Neural cell (in vitro differentiated cells): ENCODE measurements around the gene BICDL1. TPM values are rescaled to one million over a fixed set of nuclear protein-coding genes. Genes with fewer than 3 reads are reported as not detected.

Source experiments
- H2AFZ ChIP-seq: fragments of 200-600, 300-800 bp; sonication (generic), shearing (Covaris generic); 2 replicates; pipeline ENCODE4 v1.6.0; 2014; ENCODE audit warnings: low read depth, mild to moderate bottlenecking, antibody characterized with exemption, low read length, moderate library complexity
- H3F3A ChIP-seq: fragments of 200-600 bp; shearing (Covaris generic); 2 replicates; pipeline ENCODE4 v1.6.1; 2016; ENCODE audit warnings: mild to moderate bottlenecking, moderate library complexity, mixed read lengths, antibody characterized with exemption, low read length; ENCODE audit not compliant: insufficient read depth, poor library complexity, severe bottlenecking
- H3K27ac ChIP-seq: fragments of 200-600, 300-800 bp; sonication (generic), shearing (Covaris generic); 2 replicates; pipeline ENCODE4 v1.5.1; 2014; ENCODE audit warnings: mild to moderate bottlenecking, low read length, moderate library complexity
- H3K27me3 ChIP-seq: fragments of 300-800, 200-600 bp; sonication (generic), shearing (Covaris generic); 2 replicates; pipeline ENCODE4 v1.6.0; 2014; ENCODE audit warnings: mild to moderate bottlenecking, low read depth, low read length, moderate library complexity; ENCODE audit not compliant: insufficient read depth
- H3K36me3 ChIP-seq: fragments of 300-800, 200-600 bp; sonication (generic), shearing (Covaris generic); 2 replicates; pipeline ENCODE4 v1.5.1; 2014; ENCODE audit warnings: mild to moderate bottlenecking, antibody characterized with exemption, low read length, moderate library complexity; ENCODE audit not compliant: insufficient read depth
- H3K4me2 ChIP-seq: fragments of 300-800, 200-600 bp; sonication (generic), shearing (Covaris generic); 2 replicates; pipeline ENCODE4 v1.6.0; 2014; ENCODE audit warnings: mild to moderate bottlenecking, low read length
- H3K4me3 ChIP-seq: fragments of 300-800, 200-600 bp; sonication (generic), shearing (Covaris generic); 2 replicates; pipeline ENCODE4 v1.5.1; 2014; ENCODE audit warnings: mild to moderate bottlenecking, low read length, moderate library complexity
- H3K79me2 ChIP-seq: fragments of 200-600 bp; shearing (Covaris generic); replicated peaks from 2 replicates; pipeline ENCODE4 v1.6.0; 2014; ENCODE audit warnings: mild to moderate bottlenecking, low read length, moderate library complexity; ENCODE audit not compliant: insufficient read depth
- H3K9ac ChIP-seq: fragments of 300-800, 200-600 bp; sonication (generic), shearing (Covaris generic); 2 replicates; pipeline ENCODE4 v1.6.1; 2016; ENCODE audit warnings: mild to moderate bottlenecking, low read length, mixed read lengths
- H3K9me2 ChIP-seq: fragments of 200-600 bp; shearing (Covaris generic); 2 replicates; pipeline ENCODE4 v1.6.1; 2016; ENCODE audit warnings: mild to moderate bottlenecking, low read length, mixed read lengths; ENCODE audit not compliant: insufficient read depth
- H3K9me3 ChIP-seq: fragments of 200-600, 300-800 bp; sonication (generic), shearing (Covaris generic); 2 replicates; pipeline ENCODE4 v1.6.1; 2016; ENCODE audit warnings: mild to moderate bottlenecking, mixed run types, low read length, moderate library complexity, mixed read lengths
- H4K20me1 ChIP-seq: fragments of 200-600 bp; shearing (Covaris generic); 2 replicates; pipeline ENCODE4 v1.6.1; 2016; ENCODE audit warnings: mild to moderate bottlenecking, mixed run types; ENCODE audit not compliant: insufficient read depth
- EP300 ChIP-seq: fragments of 450-650 bp; conservative IDR thresholded peaks from 2 replicates; pipeline ENCODE4 v1.6.1; 2014; ENCODE audit warnings: antibody characterized with exemption, mild to moderate bottlenecking, moderate library complexity; ENCODE audit not compliant: poor library complexity, severe bottlenecking
- EZH2 ChIP-seq: fragments of 200-600, 300-800 bp; shearing (Covaris generic), sonication (generic); IDR thresholded peaks from 2 replicates; pipeline ENCODE4 v1.6.1; 2014; ENCODE audit warnings: antibody characterized with exemption, low read length, borderline replicate concordance, mild to moderate bottlenecking; ENCODE audit not compliant: insufficient read depth, poor library complexity, severe bottlenecking
- MXI1 ChIP-seq: fragments of 450-650 bp; conservative IDR thresholded peaks from 2 replicates; pipeline ENCODE4 v1.6.1; 2014; ENCODE audit warnings: antibody characterized with exemption, mild to moderate bottlenecking; ENCODE audit not compliant: poor library complexity, severe bottlenecking
- POLR2AphosphoS5 ChIP-seq: IDR thresholded peaks from 2 replicates; pipeline ENCODE4 v1.6.1; 2012
- RAD21 ChIP-seq: fragments of 450-650 bp; conservative IDR thresholded peaks from 2 replicates; pipeline ENCODE4 v1.6.1; 2014; ENCODE audit warnings: antibody characterized with exemption, mild to moderate bottlenecking, moderate library complexity
- SMC3 ChIP-seq: fragments of 450-650 bp; conservative IDR thresholded peaks from 2 replicates; pipeline ENCODE4 v1.6.1; 2014; ENCODE audit warnings: antibody characterized with exemption, mild to moderate bottlenecking, moderate library complexity; ENCODE audit not compliant: poor library complexity
- TAF1 ChIP-seq: IDR thresholded peaks from 2 replicates; pipeline ENCODE4 v1.6.1; 2012; ENCODE audit warnings: low read depth
- polyA plus RNA-seq: library from polyadenylated mRNA; depleted of rRNA; stranded (reverse); fragments of >200 nt; gene quantifications from 2 replicates; pipeline ENCODE4 v1.2.3, GENCODE V29; 2014
- TF ChIP-seq, protein P1 (sequence below): fragments of 450-650 bp; IDR thresholded peaks from 2 replicates; pipeline ENCODE4 v1.5.1; 2014; ENCODE audit warnings: antibody characterized with exemption, mild to moderate bottlenecking, moderate library complexity; ENCODE audit not compliant: poor library complexity, severe bottlenecking
- TF ChIP-seq, protein P2 (sequence below): IDR thresholded peaks from 2 replicates; pipeline ENCODE4 v1.6.1; 2012; ENCODE audit warnings: borderline replicate concordance

BICDL1 gene
- polyA plus RNA-seq, 1 donor from 2014 or later: 136 TPM

DNA sequence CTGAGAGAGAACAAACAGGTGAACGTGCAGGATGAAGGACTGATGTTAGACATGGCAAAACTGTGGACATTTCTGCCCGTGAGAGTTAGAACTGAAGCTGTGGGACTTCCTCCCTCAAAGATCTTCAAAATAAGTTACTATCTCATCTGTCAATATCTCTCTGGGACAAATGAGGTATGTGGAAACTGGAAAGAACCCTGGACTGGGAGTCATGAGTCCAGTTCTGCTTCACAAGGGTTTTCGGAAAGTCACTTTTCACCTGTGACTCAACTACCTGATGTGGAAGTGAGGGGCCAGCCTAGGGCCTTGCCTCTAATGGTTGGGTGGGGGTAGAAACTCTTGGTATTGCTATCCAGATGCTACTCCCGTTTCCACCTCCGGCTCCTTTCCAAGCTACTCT, 80.2 kb downstream of the BICDL1 start:
- no peak overlapping the region for H3K27ac ChIP-seq
- no peaks in the 10 kb centered on the region for H3F3A ChIP-seq
- H3K4me2 ChIP-seq: no peak overlapping the region
- no peaks in the 10 kb centered on the region for H3K9me3 ChIP-seq
- no peaks in the 10 kb centered on the region for H4K20me1 ChIP-seq
- H3K4me3 ChIP-seq: no peak overlapping the region
- no peak overlapping the region for H2AFZ ChIP-seq
- no peak overlapping the region for H3K9ac ChIP-seq
- no peak for TF ChIP-seq RAD21
- TF ChIP-seq SMC3: no peak
- TF ChIP-seq TAF1: no peak
- TF ChIP-seq, protein P1, sequence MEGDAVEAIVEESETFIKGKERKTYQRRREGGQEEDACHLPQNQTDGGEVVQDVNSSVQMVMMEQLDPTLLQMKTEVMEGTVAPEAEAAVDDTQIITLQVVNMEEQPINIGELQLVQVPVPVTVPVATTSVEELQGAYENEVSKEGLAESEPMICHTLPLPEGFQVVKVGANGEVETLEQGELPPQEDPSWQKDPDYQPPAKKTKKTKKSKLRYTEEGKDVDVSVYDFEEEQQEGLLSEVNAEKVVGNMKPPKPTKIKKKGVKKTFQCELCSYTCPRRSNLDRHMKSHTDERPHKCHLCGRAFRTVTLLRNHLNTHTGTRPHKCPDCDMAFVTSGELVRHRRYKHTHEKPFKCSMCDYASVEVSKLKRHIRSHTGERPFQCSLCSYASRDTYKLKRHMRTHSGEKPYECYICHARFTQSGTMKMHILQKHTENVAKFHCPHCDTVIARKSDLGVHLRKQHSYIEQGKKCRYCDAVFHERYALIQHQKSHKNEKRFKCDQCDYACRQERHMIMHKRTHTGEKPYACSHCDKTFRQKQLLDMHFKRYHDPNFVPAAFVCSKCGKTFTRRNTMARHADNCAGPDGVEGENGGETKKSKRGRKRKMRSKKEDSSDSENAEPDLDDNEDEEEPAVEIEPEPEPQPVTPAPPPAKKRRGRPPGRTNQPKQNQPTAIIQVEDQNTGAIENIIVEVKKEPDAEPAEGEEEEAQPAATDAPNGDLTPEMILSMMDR: no peak
- TF ChIP-seq EP300: no peak
- H3K27me3 ChIP-seq: no peaks in the 10 kb centered on the region
- no peaks in the 10 kb centered on the region for H3K9me2 ChIP-seq
- peaks cover 10% of the 10 kb centered on the region for H3K36me3 ChIP-seq
- H3K79me2 ChIP-seq: no peaks in the 10 kb centered on the region

DNA sequence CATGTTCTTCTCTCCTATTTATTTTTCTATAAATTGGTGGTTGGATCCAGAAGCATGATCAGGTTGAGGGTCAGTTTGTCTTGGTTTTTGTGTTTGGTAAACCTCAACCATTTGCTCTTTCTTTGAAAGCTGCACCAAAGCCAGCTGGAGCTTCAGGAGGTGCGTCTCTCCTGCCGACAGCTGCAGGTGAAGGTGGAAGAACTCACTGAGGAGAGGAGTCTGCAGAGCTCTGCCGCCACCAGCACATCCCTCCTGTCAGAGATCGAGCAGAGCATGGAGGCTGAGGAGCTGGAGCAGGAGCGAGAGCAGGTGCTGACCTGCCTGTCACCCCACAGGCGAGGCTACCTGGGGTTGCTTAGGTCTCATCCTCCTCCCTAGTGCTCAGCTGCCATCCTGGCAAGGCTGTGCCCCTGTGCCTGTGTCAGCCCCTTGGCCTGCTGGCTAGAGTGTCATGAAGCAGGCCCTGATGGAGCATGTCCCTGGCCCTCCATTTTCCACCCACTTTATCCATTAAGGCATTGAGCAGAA, 82.5 kb downstream of the BICDL1 start:
- Histone ChIP-seq H3K27me3 (no peaks in the 10 kb centered on the region), H4K20me1 (no peaks in the 10 kb centered on the region), H3K27ac (no peak overlapping the region), H3K36me3 (peaks cover 12% of the 10 kb centered on the region), H3K79me2 (no peaks in the 10 kb centered on the region), H3K9ac (no peak overlapping the region), H3K9me2 (no peaks in the 10 kb centered on the region), H3K9me3 (no peaks in the 10 kb centered on the region), H2AFZ (no peak overlapping the region), H3F3A (no peaks in the 10 kb centered on the region), H3K4me3 (no peak overlapping the region), H3K4me2 (no peak overlapping the region)
- no peak for TF ChIP-seq EZH2

DNA sequence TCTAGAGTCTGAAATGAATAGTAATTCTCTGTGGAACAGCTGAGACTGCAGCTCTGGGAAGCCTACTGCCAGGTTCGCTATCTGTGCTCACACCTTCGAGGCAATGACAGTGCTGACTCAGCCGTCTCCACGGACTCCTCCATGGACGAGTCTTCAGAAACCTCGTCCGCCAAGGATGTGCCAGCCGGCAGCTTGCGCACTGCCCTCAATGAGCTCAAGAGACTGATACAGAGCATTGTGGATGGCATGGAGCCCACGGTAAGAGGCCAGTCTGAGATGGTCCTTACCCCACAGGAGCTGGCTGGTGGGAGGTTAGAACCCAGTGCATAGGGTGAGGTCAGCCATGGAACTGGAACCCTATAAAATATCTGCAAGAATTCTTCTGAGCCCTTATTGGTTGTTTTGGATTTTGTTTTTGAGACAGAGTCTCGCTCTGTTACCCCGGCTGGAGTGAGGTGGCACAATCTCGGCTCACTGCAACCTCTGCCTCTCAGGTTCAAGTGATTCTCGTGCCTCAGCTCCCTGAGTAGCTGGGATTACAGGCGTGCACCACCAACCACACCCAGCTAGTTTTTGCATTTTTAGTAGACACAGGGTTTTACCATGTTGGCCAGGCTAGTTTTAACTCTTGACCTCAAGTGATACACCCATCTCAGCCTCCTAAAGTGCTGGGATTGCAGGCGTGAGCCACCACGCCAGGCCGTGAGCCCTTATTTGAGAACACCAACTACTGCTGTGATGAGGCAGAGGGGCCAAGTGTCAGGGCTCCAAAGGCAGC, 83.6 kb downstream of the BICDL1 start:
- Histone ChIP-seq H2AFZ (no peak overlapping the region), H3K9me2 (no peaks in the 10 kb centered on the region), H3K4me2 (no peak overlapping the region), H3K9ac (no peak overlapping the region), H4K20me1 (no peaks in the 10 kb centered on the region), H3K9me3 (no peaks in the 10 kb centered on the region), H3K79me2 (no peaks in the 10 kb centered on the region), H3K36me3 (peaks cover 15% of the 10 kb centered on the region), H3K27me3 (no peaks in the 10 kb centered on the region), H3F3A (no peaks in the 10 kb centered on the region), H3K4me3 (no peak overlapping the region), H3K27ac (no peak overlapping the region)
- TF ChIP-seq, protein P1: no peak
- TF ChIP-seq POLR2AphosphoS5: no peak
- no peak for TF ChIP-seq TAF1
- TF ChIP-seq, protein P2, sequence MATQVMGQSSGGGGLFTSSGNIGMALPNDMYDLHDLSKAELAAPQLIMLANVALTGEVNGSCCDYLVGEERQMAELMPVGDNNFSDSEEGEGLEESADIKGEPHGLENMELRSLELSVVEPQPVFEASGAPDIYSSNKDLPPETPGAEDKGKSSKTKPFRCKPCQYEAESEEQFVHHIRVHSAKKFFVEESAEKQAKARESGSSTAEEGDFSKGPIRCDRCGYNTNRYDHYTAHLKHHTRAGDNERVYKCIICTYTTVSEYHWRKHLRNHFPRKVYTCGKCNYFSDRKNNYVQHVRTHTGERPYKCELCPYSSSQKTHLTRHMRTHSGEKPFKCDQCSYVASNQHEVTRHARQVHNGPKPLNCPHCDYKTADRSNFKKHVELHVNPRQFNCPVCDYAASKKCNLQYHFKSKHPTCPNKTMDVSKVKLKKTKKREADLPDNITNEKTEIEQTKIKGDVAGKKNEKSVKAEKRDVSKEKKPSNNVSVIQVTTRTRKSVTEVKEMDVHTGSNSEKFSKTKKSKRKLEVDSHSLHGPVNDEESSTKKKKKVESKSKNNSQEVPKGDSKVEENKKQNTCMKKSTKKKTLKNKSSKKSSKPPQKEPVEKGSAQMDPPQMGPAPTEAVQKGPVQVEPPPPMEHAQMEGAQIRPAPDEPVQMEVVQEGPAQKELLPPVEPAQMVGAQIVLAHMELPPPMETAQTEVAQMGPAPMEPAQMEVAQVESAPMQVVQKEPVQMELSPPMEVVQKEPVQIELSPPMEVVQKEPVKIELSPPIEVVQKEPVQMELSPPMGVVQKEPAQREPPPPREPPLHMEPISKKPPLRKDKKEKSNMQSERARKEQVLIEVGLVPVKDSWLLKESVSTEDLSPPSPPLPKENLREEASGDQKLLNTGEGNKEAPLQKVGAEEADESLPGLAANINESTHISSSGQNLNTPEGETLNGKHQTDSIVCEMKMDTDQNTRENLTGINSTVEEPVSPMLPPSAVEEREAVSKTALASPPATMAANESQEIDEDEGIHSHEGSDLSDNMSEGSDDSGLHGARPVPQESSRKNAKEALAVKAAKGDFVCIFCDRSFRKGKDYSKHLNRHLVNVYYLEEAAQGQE: no peak
- no peak for TF ChIP-seq RAD21
- no peak for TF ChIP-seq SMC3
- no peak for TF ChIP-seq EZH2
- TF ChIP-seq MXI1: no peak
